SK-N-SH (cell line): ENCODE results near the gene SMIM8. TPM values are rescaled to one million over a fixed set of nuclear protein-coding genes. Genes with fewer than 3 reads are reported as not detected.

Experiments
- CTCF ChIA-PET: fragments of 300-600, 350-600 bp; formaldehyde crosslinking; extraction: SDS; loops from one replicate; lab custom pipeline; 2021; lab: Yijun Ruan, JAX
- POLR2A ChIA-PET: fragments of 350-600 bp; sonication (Branson Sonifier 250); formaldehyde crosslinking; extraction: SDS; loops from one replicate; lab custom pipeline; 2020; ENCODE audit warnings: antibody characterized with exemption, inconsistent platforms; lab: Yijun Ruan, JAX
- DNase-seq: peaks from one replicate; pipeline ENCODE4 v3.0.0; 2012
- H2AFZ ChIP-seq: fragments of 200-600 bp; sonication (generic); 2 replicates; pipeline ENCODE4 v1.8.1; 2016; ENCODE audit warnings: antibody characterized with exemption, mild to moderate bottlenecking, low read depth
- H3F3A ChIP-seq: fragments of 200-600 bp; sonication (generic); replicated peaks from 2 replicates; pipeline ENCODE3; 2016; ENCODE audit warnings: antibody characterized with exemption, mild to moderate bottlenecking; ENCODE audit not compliant: insufficient read depth
- H3K27ac ChIP-seq, 2 experiments: fragments of 200-500 bp in 1 of 2; fragments of 200-600 bp in 1 of 2; sonication (Bioruptor generic) in 1 of 2; sonication (generic), shearing (Covaris generic) in 1 of 2; 2 replicates each; pipeline versions ENCODE4 v1.5.1 to v1.6.1; 2014 to 2016; ENCODE audit warnings: low read depth in 2 of 2, inconsistent platforms in 1 of 2, low read length in 1 of 2, mild to moderate bottlenecking in 1 of 2, mixed read lengths in 1 of 2
- H3K27me3 ChIP-seq: fragments of 200-600 bp; sonication (generic), shearing (Covaris generic); 2 replicates; pipeline ENCODE4 v1.6.1; 2016; ENCODE audit warnings: mixed run types; ENCODE audit not compliant: insufficient read depth
- H3K36me3 ChIP-seq, 2 experiments: fragments of 200-500 bp in 1 of 2; fragments of 200-600 bp in 1 of 2; sonication (Bioruptor generic) in 1 of 2; sonication (generic) in 1 of 2; replicated peaks in 1 of 2; 2 replicates each; pipeline versions ENCODE3 to v1.5.1; 2014 to 2016; ENCODE audit warnings: low read length in 1 of 2, mild to moderate bottlenecking in 1 of 2; ENCODE audit not compliant: insufficient read depth in 2 of 2, control insufficient read depth in 1 of 2
- H3K4me1 ChIP-seq, 2 experiments: fragments of 200-500 bp in 1 of 2; fragments of 200-600 bp in 1 of 2; sonication (Bioruptor generic) in 1 of 2; sonication (generic), shearing (Covaris generic) in 1 of 2; 2 replicates each; pipeline versions ENCODE4 v1.5.1 to v1.6.1; 2014 to 2016; ENCODE audit warnings: low read depth in 1 of 2, low read length in 1 of 2, mixed run types in 1 of 2; ENCODE audit not compliant: insufficient read depth in 2 of 2, control insufficient read depth in 1 of 2
- H3K4me2 ChIP-seq: fragments of 200-600 bp; sonication (generic), shearing (Covaris generic); 2 replicates; pipeline ENCODE4 v1.6.1; 2017; ENCODE audit warnings: mixed run types
- H3K4me3 ChIP-seq, 2 experiments: fragments of 200-500 bp in 1 of 2; fragments of 200-600 bp in 1 of 2; sonication (Bioruptor generic) in 1 of 2; sonication (generic), shearing (Covaris generic) in 1 of 2; 2 replicates each; pipeline versions ENCODE4 v1.5.1 to v1.8.1; 2014 to 2016; ENCODE audit warnings: low read depth in 2 of 2, inconsistent platforms in 1 of 2, low read length in 1 of 2, mild to moderate bottlenecking in 1 of 2, mixed read lengths in 1 of 2, moderate library complexity in 1 of 2
- H3K79me2 ChIP-seq: fragments of 200-600 bp; sonication (generic); 2 replicates; pipeline ENCODE4 v1.8.1; 2017; ENCODE audit warnings: mild to moderate bottlenecking; ENCODE audit not compliant: insufficient read depth
- H3K9ac ChIP-seq: fragments of 200-600 bp; sonication (generic); 2 replicates; pipeline ENCODE4 v1.6.1; 2017; ENCODE audit warnings: mixed run types
- H3K9me2 ChIP-seq: fragments of 200-600 bp; sonication (generic); 2 replicates; pipeline ENCODE4 v1.6.1; 2017; ENCODE audit warnings: mixed run types
- H3K9me3 ChIP-seq: fragments of 200-600 bp; sonication (generic); 2 replicates; pipeline ENCODE4 v1.6.1; 2017; ENCODE audit warnings: mixed run types, mild to moderate bottlenecking, moderate library complexity
- H4K20me1 ChIP-seq: fragments of 200-600 bp; sonication (generic); 2 replicates; pipeline ENCODE4 v1.6.1; 2017; ENCODE audit warnings: mild to moderate bottlenecking, mixed run types; ENCODE audit not compliant: insufficient read depth
- CHD2 ChIP-seq: fragments of 150-350 bp; IDR thresholded peaks from 2 replicates; pipeline ENCODE4 v1.6.1; 2018; ENCODE audit warnings: low read length; ENCODE audit not compliant: partially characterized antibody
- FOSL2 ChIP-seq: IDR thresholded peaks from 2 replicates; pipeline ENCODE4 v1.4.0; 2012; ENCODE audit warnings: low read depth, mild to moderate bottlenecking, moderate library complexity, borderline replicate concordance
- FOXM1 ChIP-seq: IDR thresholded peaks from 2 replicates; pipeline ENCODE4 v1.4.0; 2012; ENCODE audit warnings: low read depth, mild to moderate bottlenecking
- MEF2A ChIP-seq: IDR thresholded peaks from 2 replicates; pipeline ENCODE4 v1.4.0; 2012; ENCODE audit warnings: low read depth, borderline replicate concordance
- NFIC ChIP-seq: IDR thresholded peaks from 2 replicates; pipeline ENCODE4 v1.4.0; 2012; ENCODE audit warnings: borderline replicate concordance
- RAD21 ChIP-seq: IDR thresholded peaks from 2 replicates; pipeline ENCODE4 v1.6.1; 2012; ENCODE audit warnings: mild to moderate bottlenecking, low read length
- TEAD4 ChIP-seq: IDR thresholded peaks from 2 replicates; pipeline ENCODE4 v1.4.0; 2012; ENCODE audit warnings: mild to moderate bottlenecking, borderline replicate concordance; ENCODE audit not compliant: insufficient read depth
- WGBS: methylation state at CpG from one replicate; pipeline ENCODE4 v1.1.6; 2017; ENCODE audit warnings: low lambda C conversion rate; 5-methylcytosine and 5-hydroxymethylcytosine counted together
- polyA plus RNA-seq, 3 experiments: library from polyadenylated mRNA; depleted of rRNA; stranded (reverse); fragments of >200 nt; gene quantifications; 2 replicates each; pipeline ENCODE4 v1.2.3, GENCODE V29; 2012
- TF ChIP-seq, protein P1 (sequence below): IDR thresholded peaks from 2 replicates; pipeline ENCODE4 v1.6.1; 2012; ENCODE audit warnings: mild to moderate bottlenecking, low read depth, low read length, moderate library complexity
- TF ChIP-seq, protein P2 (sequence below): IDR thresholded peaks from 2 replicates; pipeline ENCODE4 v1.4.0; 2012; ENCODE audit warnings: low read depth, borderline replicate concordance
- TF ChIP-seq, protein P3 (sequence below): fragments of 150-350 bp; IDR thresholded peaks from 2 replicates; pipeline ENCODE4 v1.6.1; 2016; ENCODE audit warnings: mild to moderate bottlenecking, low read depth, low read length

SMIM8 gene
- polyA plus RNA-seq, 1 of the 3 experiments (the other 2 are of a cell fraction) = 1.6 TPM

DNA sequence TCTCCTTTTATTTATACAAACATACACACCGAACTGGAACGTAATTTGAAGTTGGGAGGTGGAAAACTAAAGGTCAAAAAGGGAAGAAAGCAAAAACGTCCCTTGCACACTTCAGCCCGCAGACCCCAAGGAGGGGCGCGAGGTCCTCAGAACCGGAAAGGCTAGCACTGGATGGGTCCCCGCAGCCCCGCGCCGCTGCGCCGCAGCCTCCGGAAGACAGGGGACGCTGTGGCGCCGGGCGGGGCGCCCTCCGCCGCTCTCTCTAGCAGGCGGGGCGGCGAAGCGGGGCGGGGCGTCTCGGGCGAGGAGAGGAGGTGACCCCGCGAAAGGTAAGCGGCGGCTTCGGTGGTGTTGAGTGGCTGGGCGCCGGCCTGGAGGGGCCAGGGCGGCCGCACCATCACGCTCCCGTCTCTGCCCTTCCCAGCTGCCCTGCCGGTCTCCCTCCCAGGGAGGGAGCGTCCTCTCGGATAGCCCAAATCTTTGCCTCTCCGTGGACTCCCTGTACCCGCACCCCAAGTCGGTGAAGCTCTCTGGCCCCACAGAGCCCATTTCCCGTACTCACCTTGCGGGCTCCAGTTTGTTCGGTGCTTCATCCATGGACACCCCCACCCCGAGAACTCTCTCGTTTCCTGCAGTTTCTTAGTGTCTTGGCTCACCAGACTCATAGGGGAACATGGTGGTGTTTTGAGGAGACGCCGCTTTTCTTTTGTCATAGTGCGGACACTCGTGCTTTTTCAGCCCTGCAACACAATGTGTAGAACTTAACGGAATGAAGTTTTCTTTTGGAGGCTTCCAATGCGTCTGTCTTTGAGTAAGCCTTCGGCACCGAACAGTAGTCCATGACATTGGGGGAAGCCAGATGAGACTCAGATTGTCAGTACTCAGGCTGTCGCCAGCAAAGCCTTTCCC is at the start of gene SMIM8 (continued):
- TF ChIP-seq, protein P1, sequence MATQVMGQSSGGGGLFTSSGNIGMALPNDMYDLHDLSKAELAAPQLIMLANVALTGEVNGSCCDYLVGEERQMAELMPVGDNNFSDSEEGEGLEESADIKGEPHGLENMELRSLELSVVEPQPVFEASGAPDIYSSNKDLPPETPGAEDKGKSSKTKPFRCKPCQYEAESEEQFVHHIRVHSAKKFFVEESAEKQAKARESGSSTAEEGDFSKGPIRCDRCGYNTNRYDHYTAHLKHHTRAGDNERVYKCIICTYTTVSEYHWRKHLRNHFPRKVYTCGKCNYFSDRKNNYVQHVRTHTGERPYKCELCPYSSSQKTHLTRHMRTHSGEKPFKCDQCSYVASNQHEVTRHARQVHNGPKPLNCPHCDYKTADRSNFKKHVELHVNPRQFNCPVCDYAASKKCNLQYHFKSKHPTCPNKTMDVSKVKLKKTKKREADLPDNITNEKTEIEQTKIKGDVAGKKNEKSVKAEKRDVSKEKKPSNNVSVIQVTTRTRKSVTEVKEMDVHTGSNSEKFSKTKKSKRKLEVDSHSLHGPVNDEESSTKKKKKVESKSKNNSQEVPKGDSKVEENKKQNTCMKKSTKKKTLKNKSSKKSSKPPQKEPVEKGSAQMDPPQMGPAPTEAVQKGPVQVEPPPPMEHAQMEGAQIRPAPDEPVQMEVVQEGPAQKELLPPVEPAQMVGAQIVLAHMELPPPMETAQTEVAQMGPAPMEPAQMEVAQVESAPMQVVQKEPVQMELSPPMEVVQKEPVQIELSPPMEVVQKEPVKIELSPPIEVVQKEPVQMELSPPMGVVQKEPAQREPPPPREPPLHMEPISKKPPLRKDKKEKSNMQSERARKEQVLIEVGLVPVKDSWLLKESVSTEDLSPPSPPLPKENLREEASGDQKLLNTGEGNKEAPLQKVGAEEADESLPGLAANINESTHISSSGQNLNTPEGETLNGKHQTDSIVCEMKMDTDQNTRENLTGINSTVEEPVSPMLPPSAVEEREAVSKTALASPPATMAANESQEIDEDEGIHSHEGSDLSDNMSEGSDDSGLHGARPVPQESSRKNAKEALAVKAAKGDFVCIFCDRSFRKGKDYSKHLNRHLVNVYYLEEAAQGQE = peak; percentile 41; the same call in 1 of the 2 replicates
- TF ChIP-seq CHD2 (peak; percentile 81), FOSL2 (no peak)

DNA sequence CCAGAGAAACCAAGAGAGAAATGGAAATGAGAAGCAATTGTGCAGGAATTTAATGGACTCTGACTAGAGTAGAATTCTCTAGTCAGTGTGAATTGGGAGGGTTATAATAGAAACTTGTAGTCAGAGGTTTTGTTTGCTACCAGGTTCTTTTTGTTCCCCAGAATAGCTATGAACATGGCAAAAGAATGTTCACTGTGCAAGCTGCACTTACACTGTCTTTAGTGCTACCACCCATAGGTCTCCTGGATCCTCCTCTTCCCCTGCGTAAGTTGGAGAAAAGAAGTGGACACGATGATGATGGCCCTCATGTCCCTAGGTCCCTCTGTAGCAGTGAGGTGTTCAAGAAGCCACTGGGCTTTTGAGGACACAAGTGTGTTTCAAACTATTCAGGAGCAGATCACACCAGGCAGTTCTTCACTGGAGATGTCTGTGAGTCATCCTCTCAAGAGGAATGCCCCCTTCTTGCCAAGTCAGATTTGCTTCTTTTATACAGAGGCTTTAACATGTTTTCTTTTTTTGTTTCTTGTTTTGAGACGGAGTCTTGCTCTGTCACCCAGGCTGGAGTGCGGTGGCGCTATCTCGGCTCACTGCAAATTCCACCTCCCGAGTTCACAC is 47.6 kb upstream of the SMIM8 start:
- ChIA-PET POLR2A (no interaction called here), CTCF (interaction anchor here (1.0 kb wide), 1 partner anchor 40 kb away, joined by 3 read pairs; no protein-coding TSS in a partner anchor)
- Histone ChIP-seq H3K9ac (no peak overlapping the region), H3K4me3 (no peak overlapping the region), H4K20me1 (no peaks in the 10 kb centered on the region; the same call in 1 of the 2 replicates), H3K79me2 (no peaks in the 10 kb centered on the region), H3K9me2 (no peaks in the 10 kb centered on the region), H2AFZ (no peak overlapping the region), H3K4me1 (peaks cover 6 to 7% of the 10 kb centered on the region in 2 experiments; a peak in 2 of 4 replicates), H3K27ac (peak overlapping the region in 1 of 2 experiments; percentile 32; a peak in 1 of 4 replicates), H3K9me3 (no peaks in the 10 kb centered on the region), H3F3A (peaks cover 13% of the 10 kb centered on the region), H3K36me3 (no peaks in the 10 kb centered on the region), H3K27me3 (no peaks in the 10 kb centered on the region), H3K4me2 (no peak overlapping the region)
- WGBS = 80% methylated on average over 7 of the region's 7 CpGs
- TF ChIP-seq NFIC (no peak), RAD21 (no peak), MEF2A (no peak), FOXM1 (no peak), FOSL2 (peak; percentile 56; the same call in 1 of the 2 replicates), TEAD4 (no peak)
- TF ChIP-seq, protein P2, sequence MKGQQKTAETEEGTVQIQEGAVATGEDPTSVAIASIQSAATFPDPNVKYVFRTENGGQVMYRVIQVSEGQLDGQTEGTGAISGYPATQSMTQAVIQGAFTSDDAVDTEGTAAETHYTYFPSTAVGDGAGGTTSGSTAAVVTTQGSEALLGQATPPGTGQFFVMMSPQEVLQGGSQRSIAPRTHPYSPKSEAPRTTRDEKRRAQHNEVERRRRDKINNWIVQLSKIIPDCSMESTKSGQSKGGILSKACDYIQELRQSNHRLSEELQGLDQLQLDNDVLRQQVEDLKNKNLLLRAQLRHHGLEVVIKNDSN = no peak
- TF ChIP-seq, protein P3, sequence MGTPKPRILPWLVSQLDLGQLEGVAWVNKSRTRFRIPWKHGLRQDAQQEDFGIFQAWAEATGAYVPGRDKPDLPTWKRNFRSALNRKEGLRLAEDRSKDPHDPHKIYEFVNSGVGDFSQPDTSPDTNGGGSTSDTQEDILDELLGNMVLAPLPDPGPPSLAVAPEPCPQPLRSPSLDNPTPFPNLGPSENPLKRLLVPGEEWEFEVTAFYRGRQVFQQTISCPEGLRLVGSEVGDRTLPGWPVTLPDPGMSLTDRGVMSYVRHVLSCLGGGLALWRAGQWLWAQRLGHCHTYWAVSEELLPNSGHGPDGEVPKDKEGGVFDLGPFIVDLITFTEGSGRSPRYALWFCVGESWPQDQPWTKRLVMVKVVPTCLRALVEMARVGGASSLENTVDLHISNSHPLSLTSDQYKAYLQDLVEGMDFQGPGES = no peak
- DNase-seq = no peak
